ENCODE measurements around the gene CPNE4.

DNA sequence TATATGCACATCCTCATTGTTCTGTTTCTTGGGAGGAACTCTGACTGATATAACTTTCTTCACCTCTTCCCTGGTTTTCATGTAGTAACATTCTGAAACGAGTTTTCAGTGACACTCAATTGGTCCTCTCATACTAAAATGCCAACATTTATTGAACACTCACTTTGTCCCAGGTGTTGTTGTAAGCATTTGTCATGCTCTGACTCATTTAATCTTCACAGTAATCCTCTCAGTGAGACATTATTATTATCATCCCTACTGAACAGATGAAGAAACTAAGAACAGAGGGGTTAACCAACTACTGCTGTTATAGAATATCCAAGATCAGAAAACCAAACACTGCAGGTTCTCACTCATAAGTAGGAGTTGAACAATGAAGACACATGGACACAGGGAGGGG is 437.9 kb downstream of the CPNE4 start:
- TF ChIP-seq, protein P1, sequence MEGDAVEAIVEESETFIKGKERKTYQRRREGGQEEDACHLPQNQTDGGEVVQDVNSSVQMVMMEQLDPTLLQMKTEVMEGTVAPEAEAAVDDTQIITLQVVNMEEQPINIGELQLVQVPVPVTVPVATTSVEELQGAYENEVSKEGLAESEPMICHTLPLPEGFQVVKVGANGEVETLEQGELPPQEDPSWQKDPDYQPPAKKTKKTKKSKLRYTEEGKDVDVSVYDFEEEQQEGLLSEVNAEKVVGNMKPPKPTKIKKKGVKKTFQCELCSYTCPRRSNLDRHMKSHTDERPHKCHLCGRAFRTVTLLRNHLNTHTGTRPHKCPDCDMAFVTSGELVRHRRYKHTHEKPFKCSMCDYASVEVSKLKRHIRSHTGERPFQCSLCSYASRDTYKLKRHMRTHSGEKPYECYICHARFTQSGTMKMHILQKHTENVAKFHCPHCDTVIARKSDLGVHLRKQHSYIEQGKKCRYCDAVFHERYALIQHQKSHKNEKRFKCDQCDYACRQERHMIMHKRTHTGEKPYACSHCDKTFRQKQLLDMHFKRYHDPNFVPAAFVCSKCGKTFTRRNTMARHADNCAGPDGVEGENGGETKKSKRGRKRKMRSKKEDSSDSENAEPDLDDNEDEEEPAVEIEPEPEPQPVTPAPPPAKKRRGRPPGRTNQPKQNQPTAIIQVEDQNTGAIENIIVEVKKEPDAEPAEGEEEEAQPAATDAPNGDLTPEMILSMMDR (conservative IDR thresholded peaks at IDR 0.05; ENCODE audit: low read length) = no peak
- no peak for TF ChIP-seq EZH2phosphoT487 (IDR thresholded peaks at IDR 0.05; ENCODE audit: borderline replicate concordance)
